AG04450 (cell line): Measurements from ENCODE around the gene NUP153. TPM values are rescaled to one million over a fixed set of nuclear protein-coding genes. Genes with fewer than 3 reads are reported as not detected.

ENCODE experiments used
- CTCF ChIA-PET: fragments of 300-600, 350-600 bp; formaldehyde crosslinking; extraction: SDS; loops from one replicate; lab custom pipeline; 2022; ENCODE audit warnings: antibody characterized with exemption, inconsistent platforms; lab: Charles Lee
- POLR2A ChIA-PET: fragments of 350-600 bp; formaldehyde crosslinking; extraction: SDS; loops from one replicate; lab custom pipeline; 2021; ENCODE audit warnings: antibody characterized with exemption, inconsistent platforms; lab: Yijun Ruan, JAX
- DNase-seq: peaks from one replicate; pipeline ENCODE4 v3.0.0-alpha.2; 2011; ENCODE audit warnings: low read depth, low spot score
- H3K27ac ChIP-seq: one replicate; pipeline ENCODE4 v1.5.1; 2012; ENCODE audit warnings: low read depth, low read length, control low read depth
- H3K27me3 ChIP-seq: one replicate; pipeline ENCODE4 v1.6.0; 2012; ENCODE audit warnings: low read length; ENCODE audit not compliant: control insufficient read depth, insufficient read depth
- H3K4me3 ChIP-seq: 2 replicates; pipeline ENCODE4 v1.5.1; 2011; ENCODE audit warnings: mild to moderate bottlenecking, low read depth, low read length, control low read depth
- H3K9me3 ChIP-seq: 2 replicates; pipeline ENCODE4 v1.5.1; 2012; ENCODE audit warnings: low read length; ENCODE audit not compliant: control insufficient read depth, insufficient read depth
- polyA plus RNA-seq: library from polyadenylated mRNA; depleted of rRNA; stranded (reverse); fragments of >200 nt; gene quantifications from 2 replicates; pipeline ENCODE4 v1.2.3, GENCODE V29; 2011
- TF ChIP-seq, protein P1 (sequence below): IDR thresholded peaks from 2 replicates; pipeline ENCODE4 v1.5.1; 2011; ENCODE audit warnings: low read depth, low read length, control low read depth, inconsistent platforms

Gene NUP153
- polyA plus RNA-seq, 1 experiment, result 35.2 TPM

DNA sequence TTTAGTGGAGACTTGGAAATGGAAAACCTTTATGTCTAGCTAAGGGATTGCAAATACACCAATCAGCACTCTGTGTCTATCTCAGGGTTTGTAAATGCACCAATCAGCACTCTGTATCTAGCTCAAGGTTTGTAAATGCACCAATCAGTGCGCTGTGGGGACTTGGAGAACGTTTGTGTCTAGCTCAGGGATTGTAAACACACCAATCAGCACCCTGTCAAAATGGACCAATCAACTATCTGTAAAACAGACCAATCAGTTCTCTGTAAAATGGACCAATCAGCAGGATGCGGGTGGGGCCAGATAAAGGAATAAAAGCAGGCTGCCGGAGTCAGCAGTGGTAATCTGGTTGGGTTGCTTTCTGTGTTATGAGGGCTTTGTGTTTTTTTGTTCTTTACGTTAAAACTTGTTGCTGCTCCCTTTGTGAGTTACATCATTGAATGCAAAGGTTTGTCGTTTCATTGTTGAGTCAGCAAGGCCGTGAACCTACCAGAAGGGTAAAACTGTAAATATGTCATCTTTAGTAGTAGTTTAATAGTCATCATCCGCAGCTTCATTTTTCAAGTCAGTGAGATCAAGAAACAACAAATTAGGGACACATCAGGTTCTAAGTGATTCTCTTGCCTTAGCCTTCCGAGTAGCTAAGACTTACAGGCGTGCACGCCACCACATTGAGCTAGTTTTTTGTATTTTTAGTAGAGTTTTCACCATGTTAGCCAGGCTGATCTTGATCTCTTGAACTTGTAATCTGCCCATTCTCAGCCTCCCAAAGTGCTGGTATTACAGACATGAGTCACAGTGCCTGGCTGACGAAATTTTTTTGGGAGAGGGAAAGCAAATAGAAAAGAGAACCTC, 22.7 kb upstream of the NUP153 start:
- POLR2A ChIA-PET, result no interaction called here
- no peak overlapping the region for H3K27ac ChIP-seq
- TF ChIP-seq, protein P1, sequence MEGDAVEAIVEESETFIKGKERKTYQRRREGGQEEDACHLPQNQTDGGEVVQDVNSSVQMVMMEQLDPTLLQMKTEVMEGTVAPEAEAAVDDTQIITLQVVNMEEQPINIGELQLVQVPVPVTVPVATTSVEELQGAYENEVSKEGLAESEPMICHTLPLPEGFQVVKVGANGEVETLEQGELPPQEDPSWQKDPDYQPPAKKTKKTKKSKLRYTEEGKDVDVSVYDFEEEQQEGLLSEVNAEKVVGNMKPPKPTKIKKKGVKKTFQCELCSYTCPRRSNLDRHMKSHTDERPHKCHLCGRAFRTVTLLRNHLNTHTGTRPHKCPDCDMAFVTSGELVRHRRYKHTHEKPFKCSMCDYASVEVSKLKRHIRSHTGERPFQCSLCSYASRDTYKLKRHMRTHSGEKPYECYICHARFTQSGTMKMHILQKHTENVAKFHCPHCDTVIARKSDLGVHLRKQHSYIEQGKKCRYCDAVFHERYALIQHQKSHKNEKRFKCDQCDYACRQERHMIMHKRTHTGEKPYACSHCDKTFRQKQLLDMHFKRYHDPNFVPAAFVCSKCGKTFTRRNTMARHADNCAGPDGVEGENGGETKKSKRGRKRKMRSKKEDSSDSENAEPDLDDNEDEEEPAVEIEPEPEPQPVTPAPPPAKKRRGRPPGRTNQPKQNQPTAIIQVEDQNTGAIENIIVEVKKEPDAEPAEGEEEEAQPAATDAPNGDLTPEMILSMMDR, result no peak
- CTCF ChIA-PET, result no interaction called here
- H3K9me3 ChIP-seq, result no peaks in the 10 kb centered on the region; the same call in 1 of the 2 replicates
- no peak overlapping the region for H3K4me3 ChIP-seq
- no peak for DNase-seq
- no peaks in the 10 kb centered on the region for H3K27me3 ChIP-seq

DNA sequence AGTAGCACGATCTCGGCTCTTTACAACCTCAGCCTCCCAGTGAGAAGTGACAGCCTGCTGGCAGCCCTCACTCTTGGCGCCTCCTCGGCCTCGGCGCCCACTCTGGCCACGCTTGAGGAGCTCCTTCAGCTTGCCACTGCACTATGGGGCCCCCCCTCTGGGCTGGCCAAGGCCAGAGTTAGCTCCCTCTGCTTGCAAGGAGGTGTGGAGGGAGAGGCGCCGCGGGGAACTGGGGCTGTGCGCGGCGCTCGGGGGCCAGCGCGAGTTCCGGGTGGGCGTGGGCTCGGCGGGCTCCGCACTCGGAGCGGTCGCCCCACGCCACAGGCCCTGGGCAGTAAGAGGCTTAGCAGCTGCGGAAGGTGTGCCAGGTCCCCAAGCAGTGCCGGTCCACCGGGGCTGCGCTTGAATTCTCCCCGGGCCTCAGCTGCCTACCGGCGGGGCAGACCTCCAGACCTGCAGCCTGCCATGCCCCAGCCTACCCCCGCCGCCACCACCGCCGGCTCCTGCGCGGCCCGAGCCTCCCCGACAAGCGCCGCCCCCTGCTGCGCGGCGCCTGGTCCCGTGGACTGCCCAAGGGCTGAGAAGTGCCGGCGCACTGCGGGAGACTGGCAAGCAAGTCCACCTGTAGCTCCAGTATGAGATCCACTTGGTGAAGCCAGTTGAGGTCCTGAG, 22.0 kb upstream of the NUP153 start:
- Histone ChIP-seq H3K9me3 (no peaks in the 10 kb centered on the region; the same call in 1 of the 2 replicates), H3K27me3 (no peaks in the 10 kb centered on the region), H3K27ac (no peak overlapping the region), H3K4me3 (no peak overlapping the region)
- CTCF ChIA-PET, result no interaction called here
- POLR2A ChIA-PET, result interaction anchor here (0.7 kb wide), 1 partner anchor 10 kb away, joined by 8 read pairs; no protein-coding TSS in a partner anchor
- no peak for DNase-seq
- TF ChIP-seq, protein P1, result no peak

DNA sequence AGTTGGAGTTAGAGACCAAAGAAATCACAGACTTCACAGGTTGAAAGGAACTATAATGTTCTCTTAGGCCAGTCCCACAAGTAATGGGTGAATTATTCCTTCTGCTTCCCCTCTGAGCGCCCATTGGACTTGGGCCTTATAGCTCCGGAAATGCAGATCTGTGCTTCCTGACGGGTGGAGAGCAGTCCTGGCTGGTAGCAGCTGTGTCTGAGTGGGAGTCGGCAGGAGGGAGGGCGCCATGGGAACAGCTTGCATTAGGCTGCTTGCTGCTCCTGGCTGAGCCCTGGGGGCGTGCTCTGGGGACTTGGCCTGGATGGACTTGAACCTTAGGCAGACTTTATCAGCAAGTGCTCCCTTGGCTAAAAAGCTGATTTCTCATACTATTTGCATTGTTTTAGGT, 18.4 kb upstream of the NUP153 start:
- Histone ChIP-seq H3K9me3 (no peaks in the 10 kb centered on the region; the same call in 1 of the 2 replicates), H3K27ac (no peak overlapping the region), H3K27me3 (no peaks in the 10 kb centered on the region), H3K4me3 (no peak overlapping the region)
- TF ChIP-seq, protein P1, result no peak
- ChIA-PET CTCF (interaction anchor here (1.0 kb wide), 1 partner anchor 16 kb away, joined by 3 read pairs; no protein-coding TSS in a partner anchor), POLR2A (interaction anchor here (0.9 kb wide), 1 partner anchor 18 kb away, joined by 3 read pairs; the partner anchor contains the start of gene NUP153)
- no peak for DNase-seq

GRCh38 chr6:17724341-17724740, 17.6 kb upstream of the NUP153 start:
- Histone ChIP-seq H3K27me3 (no peaks in the 10 kb centered on the region), H3K27ac (no peak overlapping the region), H3K4me3 (no peak overlapping the region), H3K9me3 (no peaks in the 10 kb centered on the region; the same call in 1 of the 2 replicates)
- TF ChIP-seq, protein P1, result no peak
- CTCF ChIA-PET, result interaction anchor here (1.0 to 1.1 kb wide), 2 partner anchors 16 kb away, joined by 3 read pairs; no protein-coding TSS in a partner anchor
- POLR2A ChIA-PET, result no interaction called here
- DNase-seq, result no peak
